Uterus (tissue), 4 donors: Measurements from ENCODE around the gene RAMAC. TPM values are rescaled to one million over a fixed set of nuclear protein-coding genes. Genes with fewer than 3 reads are reported as not detected.

ENCODE experiments used
- DNase-seq, 2 donors: peaks; one replicate each; pipeline ENCODE4 v3.0.0-alpha.2; 2019 to 2020
- H3K27ac ChIP-seq, 2 donors: fragments of 200-600 bp; sonication (generic); 1 replicate in 1 of 2; 2 replicates in 1 of 2; pipeline ENCODE4 v1.5.1; 2016 to 2018
- H3K27me3 ChIP-seq, 2 donors: fragments of 200-600 bp; sonication (generic); one replicate each; pipeline ENCODE4 v1.5.1; 2018 to 2019; ENCODE audit warnings: control low read depth in 1 of 2
- H3K36me3 ChIP-seq, 2 donors: fragments of 200-600 bp; sonication (generic); one replicate each; pipeline ENCODE4 v1.5.1; 2019; ENCODE audit warnings: control low read depth in 1 of 2
- H3K4me1 ChIP-seq, 2 donors: fragments of 200-600 bp; sonication (generic); one replicate each; pipeline ENCODE4 v1.5.1; 2018 to 2019; ENCODE audit warnings: control low read depth in 1 of 2
- H3K4me3 ChIP-seq, 2 donors: fragments of 200-600 bp; sonication (generic); 1 replicate in 1 of 2; 2 replicates in 1 of 2; pipeline ENCODE4 v1.5.1; 2018 to 2019; ENCODE audit warnings: mild to moderate bottlenecking in 1 of 2
- H3K9me3 ChIP-seq, 2 donors: fragments of 200-600 bp; sonication (generic); one replicate each; pipeline ENCODE4 v1.5.1; 2019; ENCODE audit warnings: control low read depth in 1 of 2
- CTCF ChIP-seq, 4 experiments: fragments of 200-600 bp in 2 of 4; fragments of 450-650 bp in 2 of 4; sonication (generic) in 2 of 4; IDR thresholded peaks; one replicate each; pipeline ENCODE4 v1.5.1; 2016 to 2019; ENCODE audit warnings: antibody characterized with exemption in 4 of 4, mild to moderate bottlenecking in 2 of 4, moderate library complexity in 1 of 4
- POLR2A ChIP-seq, 2 donors: fragments of 450-650 bp; IDR thresholded peaks; one replicate each; pipeline ENCODE4 v1.6.1; 2016; ENCODE audit warnings: antibody characterized with exemption in 2 of 2, mild to moderate bottlenecking in 1 of 2, moderate library complexity in 1 of 2
- intact Hi-C: fragments of 100-400 bp; cut with DNase I; formaldehyde crosslinking; loops from one replicate; pipeline ENCODE4 v1.15.1; 2023; ENCODE audit warnings: low total_unique reads
- total RNA-seq, 4 donors: library from RNA; depleted of rRNA in 3 of 4; stranded (reverse); fragments of >200 nt in 3 of 4; gene quantifications; one replicate each; pipeline versions ENCODE4 v1.1.0 to v1.2.4, GENCODE V29; 2014 to 2023
- donor health status: DM: yes; HTN: yes; CAD: no.

The RAMAC gene
- total RNA-seq, 4 donors from 2014 or later = 4.9 to 43.5 (median 13.9) TPM

- no peaks in the 10 kb centered on the region for H3K36me3 ChIP-seq
- intact Hi-C loops = no loop called here
- no peaks in the 10 kb centered on the region for H3K27me3 ChIP-seq
- H3K27ac ChIP-seq = no peak overlapping the region
- H3K9me3 ChIP-seq = no peaks in the 10 kb centered on the region
- DNase-seq = no peak
- TF ChIP-seq CTCF (IDR thresholded peaks at IDR 0.05) (no peak), POLR2A (IDR thresholded peaks at IDR 0.05) (no peak)
- H3K4me3 ChIP-seq = no peak overlapping the region
- no peaks in the 10 kb centered on the region for H3K4me1 ChIP-seq
Measured at GRCh38 chr15:82971218-82971984, 14.6 kb upstream of the RAMAC start.

- intact Hi-C loops = no loop called here
- H3K9me3 ChIP-seq = no peaks in the 10 kb centered on the region
Measured at GRCh38 chr15:82972990-82973389, 13.0 kb upstream of the RAMAC start.

GRCh38 chr15:82977076-82977475, 8.9 kb upstream of the RAMAC start:
- Histone ChIP-seq H3K4me1 (no peaks in the 10 kb centered on the region), H3K36me3 (no peaks in the 10 kb centered on the region), H3K9me3 (no peaks in the 10 kb centered on the region), H3K4me3 (no peak overlapping the region), H3K27ac (no peak overlapping the region), H3K27me3 (no peaks in the 10 kb centered on the region)
- TF ChIP-seq CTCF (IDR thresholded peaks at IDR 0.05) (no peak), POLR2A (IDR thresholded peaks at IDR 0.05) (no peak)
- no peak for DNase-seq
- intact Hi-C loops = no loop called here

More at GRCh38 chr15:82972990-82973389, 13.0 kb upstream of the RAMAC start:
- no peak overlapping the region for H3K27ac ChIP-seq
- H3K27me3 ChIP-seq = no peaks in the 10 kb centered on the region
- TF ChIP-seq CTCF (IDR thresholded peaks at IDR 0.05) = no peak
- no peak for TF ChIP-seq POLR2A (IDR thresholded peaks at IDR 0.05)
- H3K4me3 ChIP-seq = no peak overlapping the region
- no peaks in the 10 kb centered on the region for H3K36me3 ChIP-seq
- DNase-seq = no peak
- no peaks in the 10 kb centered on the region for H3K4me1 ChIP-seq

GRCh38 chr15:82978438-82978837, 7.6 kb upstream of the RAMAC start:
- Histone ChIP-seq H3K36me3 (no peaks in the 10 kb centered on the region), H3K4me1 (no peaks in the 10 kb centered on the region), H3K4me3 (no peak overlapping the region), H3K9me3 (no peaks in the 10 kb centered on the region), H3K27me3 (no peaks in the 10 kb centered on the region), H3K27ac (no peak overlapping the region)
- DNase-seq = no peak
- intact Hi-C loops = no loop called here
- TF ChIP-seq CTCF (IDR thresholded peaks at IDR 0.05) (no peak), POLR2A (IDR thresholded peaks at IDR 0.05) (no peak)

- no peaks in the 10 kb centered on the region for H3K27me3 ChIP-seq
- H3K9me3 ChIP-seq = no peaks in the 10 kb centered on the region
- TF ChIP-seq POLR2A (IDR thresholded peaks at IDR 0.05) = no peak
- TF ChIP-seq CTCF (IDR thresholded peaks at IDR 0.05) = no peak
- H3K27ac ChIP-seq = no peak overlapping the region
- no peaks in the 10 kb centered on the region for H3K36me3 ChIP-seq
- intact Hi-C loops = no loop called here
- DNase-seq = no peak
- H3K4me3 ChIP-seq = no peak overlapping the region
- H3K4me1 ChIP-seq = no peaks in the 10 kb centered on the region
Measured at GRCh38 chr15:82979726-82980125, 6.3 kb upstream of the RAMAC start.
